Thyroid gland (tissue), 4 donors: ENCODE data around the gene SMAD3. TPM values are rescaled to one million over a fixed set of nuclear protein-coding genes. Genes with fewer than 3 reads are reported as not detected.
A peak's percentile ranks its signal among the peaks of the same experiment; 100 is the strongest.
"Not testable (repeated sequence)": the region's sequence is repeated elsewhere in the genome, so short reads cannot be mapped to it uniquely, and the experiment has no call there.

Experiments used
- DNase-seq, 2 donors: peaks; one replicate each; pipeline ENCODE4 v3.0.0-alpha.2; 2019
- H3K27ac ChIP-seq, 3 donors: fragments of 200-600 bp; sonication (generic); 1 replicate in 2 of 3; 2 replicates in 1 of 3; pipeline ENCODE4 v1.5.1; 2016 to 2019; ENCODE audit warnings: mild to moderate bottlenecking in 1 of 3, moderate library complexity in 1 of 3
- H3K27me3 ChIP-seq: fragments of 200-600 bp; sonication (generic); one replicate; pipeline ENCODE4 v1.5.1; 2019
- H3K36me3 ChIP-seq, 2 donors: fragments of 200-600 bp; sonication (generic); one replicate each; pipeline ENCODE4 v1.5.1; 2016 to 2019
- H3K4me1 ChIP-seq, 2 donors: fragments of 200-600 bp; sonication (generic); one replicate each; pipeline ENCODE4 v1.5.1; 2017 to 2019
- H3K4me3 ChIP-seq, 3 donors: fragments of 200-600 bp; sonication (generic); replicated peaks in 1 of 3; 1 replicate in 2 of 3; 2 replicates in 1 of 3; pipeline ENCODE4 v1.5.1; 2016; ENCODE audit warnings: mild to moderate bottlenecking in 1 of 3
- H3K9me3 ChIP-seq: fragments of 200-600 bp; sonication (generic); one replicate; pipeline ENCODE4 v1.5.1; 2017
- POLR2A ChIP-seq, 2 donors: fragments of 450-650 bp; IDR thresholded peaks; one replicate each; pipeline ENCODE4 v1.6.1; 2017; ENCODE audit warnings: antibody characterized with exemption in 2 of 2, mild to moderate bottlenecking in 2 of 2, moderate library complexity in 1 of 2
- WGBS, 2 donors: methylation state at CpG; one replicate each; pipeline ENCODE4 v1.1.5; 2017; 5-methylcytosine and 5-hydroxymethylcytosine counted together
- intact Hi-C: fragments of 100-400 bp; cut with DNase I; formaldehyde crosslinking; loops from one replicate; pipeline ENCODE4 v1.15.1; 2023
- total RNA-seq, 4 donors: library from RNA; depleted of rRNA; stranded (reverse); fragments of >200 nt; gene quantifications; one replicate each; pipeline ENCODE4 v1.2.3, GENCODE V29; 2016
- TF ChIP-seq, protein P1 (sequence below), 6 experiments: fragments of 200-600 bp in 3 of 6; fragments of 450-650 bp in 3 of 6; sonication (generic) in 3 of 6; IDR thresholded peaks; one replicate each; pipeline ENCODE4 v1.5.1; 2016 to 2019; ENCODE audit warnings: antibody characterized with exemption in 6 of 6, mild to moderate bottlenecking in 2 of 6, inconsistent platforms in 1 of 6, moderate library complexity in 1 of 6

The SMAD3 gene
- total RNA-seq, 4 donors from 2014 or later: 33.6 to 66.5 (median 47.3) TPM

DNA sequence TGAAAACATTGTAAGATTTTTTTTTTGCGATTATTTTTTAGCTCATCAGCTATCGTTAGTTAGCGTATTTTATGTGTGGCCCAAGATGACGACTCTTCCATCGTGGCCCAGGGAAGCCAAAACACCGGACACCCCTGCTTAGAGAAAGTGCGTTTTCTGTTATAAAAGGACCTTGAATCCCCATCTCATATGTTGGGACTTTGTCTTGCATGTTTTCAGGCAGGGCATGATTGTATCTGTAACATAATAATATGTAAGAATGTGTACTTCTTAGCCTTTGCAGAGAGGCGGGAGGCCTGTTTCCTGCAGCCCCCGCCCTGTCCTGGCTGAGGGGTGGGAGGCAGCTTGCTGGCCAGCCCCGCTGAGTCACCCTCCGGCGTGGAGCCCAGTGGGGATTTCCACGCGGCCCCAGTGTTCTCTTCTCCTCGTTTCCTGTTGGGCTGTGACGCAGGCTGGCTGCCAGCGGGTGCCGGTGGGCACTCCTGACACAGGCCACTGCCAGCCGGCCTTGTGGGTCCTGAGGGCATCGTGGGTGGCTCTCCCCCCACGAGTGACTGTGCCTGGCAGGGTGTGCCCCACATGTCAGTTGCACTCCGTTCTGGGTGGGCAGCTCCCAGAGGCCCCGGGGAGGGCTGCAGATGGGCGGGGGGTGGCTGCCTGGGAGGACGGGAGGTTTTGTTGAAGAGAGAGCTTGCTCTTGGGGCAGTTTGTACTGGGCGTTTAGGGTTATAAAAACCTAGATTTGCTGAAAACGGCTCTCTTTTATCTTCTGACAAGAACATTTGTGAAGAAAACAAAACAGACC is 55.6 kb downstream of the SMAD3 start:
- TF ChIP-seq POLR2A (IDR thresholded peaks at IDR 0.05): peak in 1 of 2 donors; percentile 22
- TF ChIP-seq, protein P1, sequence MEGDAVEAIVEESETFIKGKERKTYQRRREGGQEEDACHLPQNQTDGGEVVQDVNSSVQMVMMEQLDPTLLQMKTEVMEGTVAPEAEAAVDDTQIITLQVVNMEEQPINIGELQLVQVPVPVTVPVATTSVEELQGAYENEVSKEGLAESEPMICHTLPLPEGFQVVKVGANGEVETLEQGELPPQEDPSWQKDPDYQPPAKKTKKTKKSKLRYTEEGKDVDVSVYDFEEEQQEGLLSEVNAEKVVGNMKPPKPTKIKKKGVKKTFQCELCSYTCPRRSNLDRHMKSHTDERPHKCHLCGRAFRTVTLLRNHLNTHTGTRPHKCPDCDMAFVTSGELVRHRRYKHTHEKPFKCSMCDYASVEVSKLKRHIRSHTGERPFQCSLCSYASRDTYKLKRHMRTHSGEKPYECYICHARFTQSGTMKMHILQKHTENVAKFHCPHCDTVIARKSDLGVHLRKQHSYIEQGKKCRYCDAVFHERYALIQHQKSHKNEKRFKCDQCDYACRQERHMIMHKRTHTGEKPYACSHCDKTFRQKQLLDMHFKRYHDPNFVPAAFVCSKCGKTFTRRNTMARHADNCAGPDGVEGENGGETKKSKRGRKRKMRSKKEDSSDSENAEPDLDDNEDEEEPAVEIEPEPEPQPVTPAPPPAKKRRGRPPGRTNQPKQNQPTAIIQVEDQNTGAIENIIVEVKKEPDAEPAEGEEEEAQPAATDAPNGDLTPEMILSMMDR (IDR thresholded peaks at IDR 0.05): no peak
- no peaks in the 10 kb centered on the region for H3K36me3 ChIP-seq
- H3K4me1 ChIP-seq: peaks cover 54 to 85% of the 10 kb centered on the region in 2 donors
- DNase-seq: peak; percentile 94 to 96
- no peaks in the 10 kb centered on the region for H3K9me3 ChIP-seq
- WGBS, 2 donors: 19 to 22% methylated on average over 22 to 23 of the region's 27 CpGs
- H3K4me3 ChIP-seq: peak overlapping the region in 1 of 3 donors; percentile 15
- intact Hi-C loops: no loop called here
- peak overlapping the region; percentile 72 to 95 (median 92) for H3K27ac ChIP-seq
- H3K27me3 ChIP-seq: no peaks in the 10 kb centered on the region

DNA sequence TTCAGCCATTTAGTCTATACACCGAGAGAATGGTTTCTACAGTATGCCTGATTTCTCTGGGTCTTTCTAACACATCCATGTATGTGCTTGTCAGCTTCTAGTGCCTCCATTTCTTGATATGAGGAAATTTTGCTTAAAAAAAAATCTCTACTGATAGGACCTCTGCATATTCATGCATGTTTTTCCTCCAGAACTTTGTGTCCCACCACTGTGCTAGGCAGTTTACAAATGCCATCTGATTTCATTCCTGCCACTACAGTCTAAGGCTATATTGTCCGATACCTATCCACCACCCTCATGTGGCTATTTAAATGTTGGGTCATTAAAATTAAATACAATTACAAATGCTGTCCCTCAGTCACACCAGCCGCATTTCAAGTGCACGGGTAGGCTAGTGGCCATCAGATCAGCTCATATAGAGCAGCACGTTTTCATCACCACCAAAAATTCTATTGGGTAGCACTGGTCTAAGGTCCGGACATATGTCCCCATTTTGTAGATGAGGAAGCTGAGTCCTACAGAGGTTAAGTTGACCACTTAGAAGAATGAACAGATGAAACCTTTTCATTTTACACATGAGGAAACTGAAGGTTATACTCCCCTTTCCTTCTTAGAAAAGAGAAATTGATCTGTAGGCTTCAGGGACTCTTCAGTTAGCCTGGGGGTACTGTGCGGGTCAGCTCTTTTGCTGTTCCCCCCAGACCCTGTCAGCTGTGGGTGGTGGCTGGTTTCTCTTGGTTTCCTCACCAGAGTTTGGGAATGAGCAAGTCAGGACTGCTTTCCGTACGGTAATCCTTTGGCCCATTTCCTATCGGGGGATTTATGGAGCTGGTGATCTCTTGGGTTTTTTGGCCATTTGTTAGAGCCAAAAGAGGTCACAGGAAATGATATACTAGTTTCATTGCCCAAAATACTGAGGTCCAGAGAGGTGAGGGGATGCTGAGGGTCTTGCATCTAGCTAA is 56.5 kb downstream of the SMAD3 start:
- H3K9me3 ChIP-seq: no peaks in the 10 kb centered on the region
- H3K4me1 ChIP-seq: peaks cover 45 to 85% of the 10 kb centered on the region in 2 donors

DNA sequence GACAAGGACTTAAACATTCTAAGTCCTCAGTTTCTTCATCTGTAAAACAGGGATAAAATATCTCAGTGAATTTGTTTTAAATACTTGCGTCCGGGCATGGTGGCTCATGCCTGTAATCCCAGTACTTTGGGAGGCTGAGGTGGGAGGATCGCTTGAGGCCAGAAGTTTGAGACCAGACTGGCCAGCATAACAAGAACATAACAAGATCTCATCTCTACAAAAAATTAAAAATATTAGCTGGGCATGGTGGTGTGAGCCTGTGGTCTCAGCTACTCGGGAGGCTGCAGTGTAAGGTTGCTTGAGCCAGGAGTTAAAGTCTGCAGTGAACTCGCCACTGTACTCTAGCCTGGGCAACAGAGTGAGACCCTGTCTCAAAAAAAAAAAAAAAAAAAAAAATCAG is 57.4 kb downstream of the SMAD3 start:
- H3K27ac ChIP-seq: peak overlapping the region in 1 of 3 donors; percentile 72
- H3K9me3 ChIP-seq, DNase-seq, intact Hi-C loops, H3K4me3 ChIP-seq, H3K27me3 ChIP-seq, H3K36me3 ChIP-seq: not testable (repeated sequence)
- H3K4me1 ChIP-seq: peaks cover 41 to 85% of the 10 kb centered on the region in 2 donors
- 76 to 77% methylated on average over 5 of the region's 5 CpGs for WGBS, 2 donors

More for the DNA sequence above, 56.5 kb downstream of the SMAD3 start:
- no peak overlapping the region for H3K4me3 ChIP-seq
- DNase-seq: no peak
- H3K36me3 ChIP-seq: no peaks in the 10 kb centered on the region
- H3K27me3 ChIP-seq: no peaks in the 10 kb centered on the region
- intact Hi-C loops: no loop called here
- TF ChIP-seq POLR2A (IDR thresholded peaks at IDR 0.05): no peak
- TF ChIP-seq, protein P1 (IDR thresholded peaks at IDR 0.05): no peak
- H3K27ac ChIP-seq: peak overlapping the region; percentile 72 to 95 (median 92)
- 72 to 76% methylated on average over 10 of the region's 10 CpGs for WGBS, 2 donors

DNA sequence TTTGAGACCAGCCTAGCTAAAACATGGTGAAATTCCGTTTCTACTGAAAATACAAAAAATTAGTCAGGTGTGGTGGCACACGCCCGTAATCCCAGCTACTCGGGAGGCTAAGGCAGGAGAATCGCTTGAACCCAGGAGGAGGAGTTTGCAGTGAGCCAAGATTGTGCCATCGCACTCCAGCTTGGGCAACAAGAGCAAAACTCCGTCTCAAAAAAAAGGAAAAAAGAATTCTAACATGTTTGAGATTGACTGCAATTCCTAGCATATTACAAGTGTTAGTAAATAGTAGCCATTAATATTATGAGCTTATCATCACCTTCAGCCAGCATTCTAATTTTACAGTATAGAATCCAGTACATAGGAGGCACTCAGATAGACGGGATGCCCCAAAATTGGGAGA is 57.9 kb downstream of the SMAD3 start:
- H3K4me1 ChIP-seq: peaks cover 38 to 85% of the 10 kb centered on the region in 2 donors
- 93 to 94% methylated on average over 8 of the region's 8 CpGs for WGBS, 2 donors
- H3K9me3 ChIP-seq: not testable (repeated sequence)

DNA sequence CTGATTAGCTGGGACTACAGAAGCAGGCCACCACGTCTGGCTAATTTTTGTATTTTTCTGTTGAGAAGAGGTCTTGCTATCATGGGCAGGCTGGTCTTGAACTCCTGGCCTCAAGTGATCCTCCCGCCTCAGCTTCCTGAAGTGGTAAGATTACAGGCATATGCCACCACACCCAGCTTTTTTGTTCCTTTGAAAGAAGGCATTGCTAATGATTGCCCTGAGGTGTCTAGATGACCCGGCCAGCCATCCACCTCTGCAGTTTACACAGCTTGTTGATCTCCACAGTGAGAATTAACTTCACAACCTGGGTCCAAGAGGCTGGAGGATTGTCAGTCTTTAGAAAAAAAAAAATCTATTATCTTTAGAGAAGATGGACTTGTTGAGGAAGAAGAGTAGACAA is 58.7 kb downstream of the SMAD3 start:
- TF ChIP-seq POLR2A (IDR thresholded peaks at IDR 0.05): no peak
- TF ChIP-seq, protein P1 (IDR thresholded peaks at IDR 0.05): no peak
- H3K27ac ChIP-seq: peak overlapping the region in 2 of 3 donors; percentile 41 to 59
- 89 to 97% methylated on average over 3 of the region's 3 CpGs for WGBS, 2 donors
- H3K4me1 ChIP-seq: peaks cover 41 to 85% of the 10 kb centered on the region in 2 donors
- no peaks in the 10 kb centered on the region for H3K9me3 ChIP-seq
- no peaks in the 10 kb centered on the region for H3K27me3 ChIP-seq
- DNase-seq: no peak
- no peaks in the 10 kb centered on the region for H3K36me3 ChIP-seq
- intact Hi-C loops: no loop called here
- no peak overlapping the region for H3K4me3 ChIP-seq

More for the DNA sequence above, 57.9 kb downstream of the SMAD3 start:
- H3K36me3 ChIP-seq, intact Hi-C loops, H3K27me3 ChIP-seq, DNase-seq, H3K27ac ChIP-seq, H3K4me3 ChIP-seq: not testable (repeated sequence)
